K562 (cell line): ENCODE results near the gene SERGEF. TPM values are rescaled to one million over a fixed set of nuclear protein-coding genes. Genes with fewer than 3 reads are reported as not detected.

Experiments used
- ATAC-seq: fragments of 200-7000 bp; cut with Tn5 transposase; 3 replicates; pipeline ENCODE4 v1.9.1; 2020; ENCODE audit warnings: moderate library complexity
- BruUV-seq: library from RNA; stranded (reverse); fragments of 400-500 nt; replicated peaks from 2 replicates; lab custom pipeline; 2021; lab: Mats Ljungman, UMichigan
- CTCF ChIA-PET: fragments of 300-600 bp; formaldehyde crosslinking; extraction: SDS; loops from one replicate; lab custom pipeline; 2021; ENCODE audit warnings: low intra/inter-chr PET ratio; lab: Yijun Ruan, JAX
- POLR2A ChIA-PET: fragments of 300-600, 350-650 bp; sonication (Branson Sonifier 250); formaldehyde crosslinking; extraction: SDS; loops from one replicate; lab custom pipeline; 2021; ENCODE audit warnings: antibody characterized with exemption, inconsistent platforms; lab: Yijun Ruan, JAX
- DNase-seq, 4 experiments: peaks; one replicate each; pipeline versions ENCODE4 v3.0.0 to v3.0.0-alpha.2; 2011 to 2018; ENCODE audit warnings: low spot score in 3 of 4, mixed read lengths in 3 of 4; ENCODE audit errors: extremely low read depth in 1 of 4
- FAIRE-seq: peaks from 2 replicates; lab custom pipeline; 2011; peaks lifted over from hg19 to GRCh38; lab: Jason Lieb, UNC
- H2AFZ ChIP-seq: 2 replicates; pipeline ENCODE4 v1.6.0; 2011; ENCODE audit warnings: low read depth, low read length, control low read depth, inconsistent platforms
- H3K27ac ChIP-seq: fragments of 200-600 bp; 3 replicates; pipeline ENCODE4 v1.8.0; 2011; ENCODE audit warnings: low read depth, mild to moderate bottlenecking, control low read depth, inconsistent platforms, low read length, moderate library complexity, mixed read lengths; ENCODE audit errors: extremely low read depth
- H3K27me3 ChIP-seq, 2 experiments: fragments of 300-600 bp in 1 of 2; 2 replicates in 1 of 2; 3 replicates in 1 of 2; pipeline versions ENCODE4 v1.6.0 to v1.8.0; 2011; ENCODE audit warnings: inconsistent platforms in 2 of 2, low read length in 2 of 2, mild to moderate bottlenecking in 1 of 2, mixed read lengths in 1 of 2, moderate library complexity in 1 of 2; ENCODE audit not compliant: control insufficient read depth in 2 of 2, insufficient read depth in 2 of 2
- H3K36me3 ChIP-seq: fragments of 300-600 bp; 3 replicates; pipeline ENCODE4 v1.8.0; 2011; ENCODE audit warnings: mild to moderate bottlenecking, low read length, inconsistent platforms; ENCODE audit not compliant: control insufficient read depth, insufficient read depth
- H3K4me1 ChIP-seq, 2 experiments: fragments of 200-600 bp in 1 of 2; replicated peaks in 1 of 2; 2 replicates in 1 of 2; 3 replicates in 1 of 2; pipeline versions ENCODE4 v1.5.1 to v1.8.0; 2011; ENCODE audit warnings: inconsistent platforms in 2 of 2, low read length in 2 of 2, mild to moderate bottlenecking in 1 of 2, mixed read lengths in 1 of 2, moderate library complexity in 1 of 2; ENCODE audit not compliant: control insufficient read depth in 2 of 2, insufficient read depth in 2 of 2
- H3K4me2 ChIP-seq: 2 replicates; pipeline ENCODE4 v1.6.1; 2011; ENCODE audit warnings: low read length, control low read depth, inconsistent platforms, mixed read lengths; ENCODE audit not compliant: insufficient read depth
- H3K4me3 ChIP-seq: fragments of 200-600 bp; sonication (generic), shearing (Covaris generic); 2 replicates; pipeline ENCODE4 v1.5.1; 2016; ENCODE audit warnings: control low read depth, inconsistent platforms
- H3K79me2 ChIP-seq: fragments of 200-600 bp; 3 replicates; pipeline ENCODE4 v1.8.0; 2011; ENCODE audit warnings: low read length, inconsistent platforms; ENCODE audit not compliant: control insufficient read depth, insufficient read depth
- H3K9ac ChIP-seq, 2 experiments: 2 replicates each; pipeline versions ENCODE4 v1.6.0 to v1.6.1; 2011; ENCODE audit warnings: low read depth in 2 of 2, low read length in 2 of 2, control low read depth in 1 of 2, inconsistent platforms in 1 of 2, mild to moderate bottlenecking in 1 of 2, mixed read lengths in 1 of 2; ENCODE audit not compliant: insufficient read depth in 1 of 2
- H3K9me1 ChIP-seq: one replicate; pipeline ENCODE4 v1.6.0; 2011; ENCODE audit warnings: inconsistent platforms, mild to moderate bottlenecking, low read length, moderate library complexity; ENCODE audit not compliant: control insufficient read depth, insufficient read depth
- H3K9me3 ChIP-seq: replicated peaks from 2 replicates; pipeline ENCODE4 v1.5.1; 2011; ENCODE audit warnings: low read depth, low read length, inconsistent platforms; ENCODE audit not compliant: control insufficient read depth, insufficient read depth
- H4K20me1 ChIP-seq: replicated peaks from 2 replicates; pipeline ENCODE4 v1.6.1; 2011; ENCODE audit warnings: low read length, inconsistent platforms, mixed read lengths; ENCODE audit not compliant: control insufficient read depth, insufficient read depth
- BRD4 ChIP-seq: fragments of 200-600 bp; sonication (generic); IDR thresholded peaks from 2 replicates; pipeline ENCODE4 v1.6.1; 2017; ENCODE audit warnings: inconsistent platforms
- FOXA1 ChIP-seq: fragments of 450-650 bp; IDR thresholded peaks from 2 replicates; pipeline ENCODE4 v1.6.1; 2016; ENCODE audit warnings: mild to moderate bottlenecking, borderline replicate concordance
- KDM5B ChIP-seq: fragments of 200-600 bp; sonication (generic); IDR thresholded peaks from 2 replicates; pipeline ENCODE4 v1.6.1; 2012; ENCODE audit warnings: low read depth, mild to moderate bottlenecking, moderate library complexity, low read length, control low read depth, inconsistent platforms; ENCODE audit not compliant: insufficient replicate concordance
- L3MBTL2 ChIP-seq: fragments of 450-650 bp; IDR thresholded peaks from 2 replicates; pipeline ENCODE4 v1.6.1; 2016; ENCODE audit warnings: mild to moderate bottlenecking, moderate library complexity
- NCOA1 ChIP-seq: fragments of 450-650 bp; IDR thresholded peaks from 2 replicates; pipeline ENCODE4 v1.6.1; 2016; ENCODE audit warnings: low read depth
- PRPF4 ChIP-seq: fragments of 200-400 bp; formaldehyde crosslinking; IDR thresholded peaks from one replicate; pipeline ENCODE4 v1.6.1; 2017; ENCODE audit warnings: low read length, low read depth, mild to moderate bottlenecking; ENCODE audit not compliant: insufficient read depth, poor library complexity, severe bottlenecking
- RBFOX2 ChIP-seq: fragments of 200-400 bp; formaldehyde crosslinking; IDR thresholded peaks from 2 replicates; pipeline ENCODE4 v1.6.1; 2017; ENCODE audit warnings: low read depth, mild to moderate bottlenecking, low read length, moderate library complexity
- RBM17 ChIP-seq: fragments of 200-400 bp; formaldehyde crosslinking; IDR thresholded peaks from 2 replicates; pipeline ENCODE4 v1.6.1; 2017; ENCODE audit warnings: low read depth, mild to moderate bottlenecking, low read length, borderline replicate concordance
- SETDB1 ChIP-seq: IDR thresholded peaks from one replicate; pipeline ENCODE4 v1.6.1; 2012; ENCODE audit warnings: low read length, control low read depth, inconsistent platforms
- SOX6 ChIP-seq: fragments of 450-650 bp; IDR thresholded peaks from 2 replicates; pipeline ENCODE4 v1.6.1; 2014; ENCODE audit warnings: mild to moderate bottlenecking
- SP2 ChIP-seq: IDR thresholded peaks from 2 replicates; pipeline ENCODE4 v1.6.1; 2011; ENCODE audit warnings: mild to moderate bottlenecking, low read depth, low read length, moderate library complexity; ENCODE audit not compliant: poor library complexity, severe bottlenecking; ENCODE audit errors: extremely low read depth
- TAF15 ChIP-seq: fragments of 200-400 bp; formaldehyde crosslinking; IDR thresholded peaks from 2 replicates; pipeline ENCODE4 v1.6.1; 2017; ENCODE audit warnings: mild to moderate bottlenecking, low read depth, low read length, moderate library complexity
- ZNF316 ChIP-seq: fragments of 450-650 bp; IDR thresholded peaks from 2 replicates; pipeline ENCODE4 v1.6.1; 2016
- WGBS: fragments of 100-300 bp; shearing (Covaris generic); methylation state at CpG from one replicate; pipeline ENCODE4 v1.1.6; 2016; ENCODE audit warnings: low coverage, mixed read lengths; ENCODE audit not compliant: insufficient coverage; ENCODE audit errors: missing lambda C conversion rate; 5-methylcytosine and 5-hydroxymethylcytosine counted together
- in situ Hi-C: fragments of 300-500 bp; cut with MboI; formaldehyde crosslinking; loops from 4 replicates; pipeline ENCODE4 v1.15.0; 2018; ENCODE audit warnings: inconsistent platforms, mixed read lengths
- intact Hi-C: fragments of 100-400 bp; cut with micrococcal nuclease; formaldehyde crosslinking; loops from 2 replicates; pipeline ENCODE4 v1.14.2; 2022
- polyA plus RNA-seq, 8 experiments: library from polyadenylated mRNA; depleted of rRNA in 4 of 8; stranded (reverse) in 5 of 8; unstranded in 3 of 8; fragments of >200 nt; fragmentation: Nextera tagmentation in 2 of 8; fragmentation: Illumina TruSeq in 1 of 8; extraction: Ambion mirVana in 2 of 8; extraction: Trizol in 1 of 8; gene quantifications; 2 replicates each; pipeline versions ENCODE4 v1.2.1 to v1.2.3, GENCODE V29; 2011 to 2014; ENCODE audit warnings: inconsistent platforms in 1 of 8, missing spikeins in 1 of 8
- total RNA-seq, 7 experiments: library from RNA; depleted of rRNA in 6 of 7; stranded (reverse); fragments of >200 nt in 6 of 7; fragmentation: Illumina TruSeq in 2 of 7; extraction: Trizol in 2 of 7; gene quantifications; 2 replicates each; pipeline versions ENCODE4 v1.2.1 to v1.2.3, GENCODE V29; 2011 to 2021; ENCODE audit warnings: low replicate concordance in 1 of 7
- TF ChIP-seq, protein P1 (sequence below), 2 experiments: fragments of 450-650 bp; conservative IDR thresholded peaks; 2 replicates each; pipeline ENCODE4 v1.6.1; 2017; ENCODE audit warnings: mild to moderate bottlenecking in 2 of 2, moderate library complexity in 2 of 2

The SERGEF gene
- total and polyA plus RNA-seq, 9 of the 15 experiments (the other 6 are each of a cell fraction or from before 2014, with no cell fraction given) = 10.2 to 28.0 (median 19.9) TPM

DNA sequence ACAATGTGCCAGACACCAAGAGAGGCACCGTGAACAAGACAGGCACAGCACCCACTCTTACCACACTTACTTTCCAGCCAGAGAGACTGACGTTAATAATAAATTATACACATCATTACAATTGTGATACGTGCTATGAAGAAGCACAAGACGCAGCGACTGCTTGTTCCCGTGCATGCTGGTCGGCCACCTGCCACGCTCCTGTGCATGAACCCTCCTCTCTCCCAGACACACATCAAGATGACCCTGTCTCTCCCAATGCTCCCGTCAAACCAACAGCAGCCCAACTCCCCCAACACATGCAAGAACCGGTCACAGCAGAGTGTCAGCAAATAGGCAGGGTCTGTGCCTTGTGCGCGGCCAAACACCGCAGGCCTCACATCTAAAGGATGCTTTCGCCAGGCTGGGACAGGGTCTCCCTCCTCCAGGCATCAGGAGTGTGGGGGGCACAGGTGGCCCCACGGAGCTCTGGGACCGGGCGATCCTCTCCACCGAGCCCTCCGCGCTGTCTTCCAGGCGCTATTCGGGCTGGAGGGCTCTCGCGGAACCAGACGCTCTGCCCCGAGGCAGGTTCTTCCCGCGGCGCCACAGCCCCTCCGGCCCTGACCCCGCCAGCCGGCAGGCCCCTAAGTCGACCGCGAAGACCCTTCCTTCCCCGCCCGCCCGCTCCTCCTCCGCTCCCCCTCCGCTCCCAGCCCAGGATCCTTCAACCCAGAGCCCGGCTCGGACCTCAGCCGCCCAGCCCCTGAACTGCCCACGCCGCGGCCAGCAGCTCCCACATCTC, 533 bp downstream of the SERGEF start (continued):
- TF ChIP-seq NCOA1 (0 out of 2 replicates have a peak, but pooled peaks have one; percentile 25), ZNF316 (0 out of 2 replicates have a peak, but pooled peaks have one; percentile 4), BRD4 (no peak), PRPF4 (no peak)

DNA sequence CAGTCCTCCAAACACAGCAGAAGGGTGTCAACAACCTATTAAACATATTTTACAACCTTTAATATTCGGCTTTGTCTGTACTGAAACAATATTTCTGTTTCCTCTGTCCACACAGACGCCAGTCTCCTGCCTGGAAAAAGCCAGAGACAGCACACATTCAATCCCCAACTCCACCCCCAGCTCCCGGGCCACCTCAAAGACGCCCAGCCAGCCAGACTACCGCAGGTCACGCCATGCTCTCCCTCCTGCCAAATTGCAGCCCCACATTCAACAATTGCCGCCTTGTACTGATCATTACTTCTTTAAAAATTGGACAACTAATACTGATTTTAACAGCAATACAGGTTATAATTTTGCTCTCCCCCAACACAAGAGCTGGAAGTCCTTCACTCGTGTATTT, 1.2 kb downstream of the SERGEF start:
- CTCF ChIA-PET = no interaction called here
- 12% methylated on average over 8 of the region's 8 CpGs for WGBS

More for the DNA sequence above, 1.2 kb downstream of the SERGEF start:
- no peaks in the 10 kb centered on the region for H3K9me3 ChIP-seq
- H3K36me3 ChIP-seq = peaks cover under 1% of the 10 kb centered on the region; the same call in 1 of the 3 replicates
- peak in 3 of 4 experiments; percentile 18 to 37 (median 36) for DNase-seq
- peak overlapping the region; percentile 69 to 92 for H3K9ac ChIP-seq
- H4K20me1 ChIP-seq = no peaks in the 10 kb centered on the region
- H3K4me2 ChIP-seq = peak overlapping the region; percentile 89
- H3K27me3 ChIP-seq = peaks cover 0 to 7% of the 10 kb centered on the region in 2 experiments; a peak in 3 of 5 replicates
- in situ Hi-C loops = no loop called here
- no peak for ATAC-seq
- peaks cover 20% of the 10 kb centered on the region; the same call in 2 of the 3 replicates for H3K79me2 ChIP-seq
- H3K4me3 ChIP-seq = peak overlapping the region; percentile 63
- peaks cover 13 to 28% of the 10 kb centered on the region in 2 experiments; a peak in 4 of 5 replicates for H3K4me1 ChIP-seq
- TF ChIP-seq RBFOX2 (no peak), RBM17 (no peak), SETDB1 (no peak), L3MBTL2 (0 out of 2 replicates have a peak, but pooled peaks have one; percentile 19), SOX6 (no peak), TAF15 (no peak), FOXA1 (no peak), KDM5B (peak; percentile 12), SP2 (no peak)
- TF ChIP-seq, protein P1, sequence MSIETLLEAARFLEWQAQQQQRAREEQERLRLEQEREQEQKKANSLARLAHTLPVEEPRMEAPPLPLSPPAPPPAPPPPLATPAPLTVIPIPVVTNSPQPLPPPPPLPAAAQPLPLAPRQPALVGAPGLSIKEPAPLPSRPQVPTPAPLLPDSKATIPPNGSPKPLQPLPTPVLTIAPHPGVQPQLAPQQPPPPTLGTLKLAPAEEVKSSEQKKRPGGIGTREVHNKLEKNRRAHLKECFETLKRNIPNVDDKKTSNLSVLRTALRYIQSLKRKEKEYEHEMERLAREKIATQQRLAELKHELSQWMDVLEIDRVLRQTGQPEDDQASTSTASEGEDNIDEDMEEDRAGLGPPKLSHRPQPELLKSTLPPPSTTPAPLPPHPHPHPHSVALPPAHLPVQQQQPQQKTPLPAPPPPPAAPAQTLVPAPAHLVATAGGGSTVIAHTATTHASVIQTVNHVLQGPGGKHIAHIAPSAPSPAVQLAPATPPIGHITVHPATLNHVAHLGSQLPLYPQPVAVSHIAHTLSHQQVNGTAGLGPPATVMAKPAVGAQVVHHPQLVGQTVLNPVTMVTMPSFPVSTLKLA (conservative IDR thresholded peaks at IDR 0.05) = 0 out of 4 replicates have a peak, but pooled peaks have one; percentile 4 to 5
- TF ChIP-seq, all 486 proteins: peak for 3
- no peaks in the 10 kb centered on the region for H3K9me1 ChIP-seq
- H3K27ac ChIP-seq = peak overlapping the region; percentile 14; the same call in 1 of the 3 replicates
- no peak for FAIRE-seq
- peak overlapping the region; percentile 84 for H2AFZ ChIP-seq
- POLR2A ChIA-PET = interaction anchor here (1.0 kb wide), 1 partner anchor 13 kb away, joined by 3 read pairs; no protein-coding TSS in a partner anchor
- intact Hi-C loops = loop anchor here (5.0 kb wide), 1 partner anchor 96 kb away; the partner anchor contains the start of gene SAAL1
- BruUV-seq = no TSS peak
